Measurements from ENCODE around the gene LST1. TPM values are rescaled to one million over a fixed set of nuclear protein-coding genes. Genes with fewer than 3 reads are reported as not detected.
A peak's percentile ranks its signal among the peaks of the same experiment; 100 is the strongest.

LST1 gene
- total RNA-seq (10 to 100 TPM; 10.4 to 24.6 TPM), polyA plus RNA-seq (10 to 100 TPM; 11.6 to 15.3 TPM)

GRCh38 chr6:31586008-31586407, at the start of gene LST1:
Gene LST1, plus strand, starts transcription at chr6:31586277. Its CDS starts 1,023 bp downstream, at chr6:31587300.
- Histone ChIP-seq H3K27me3 (ENCODE audit: control insufficient read depth in 4 of 4, insufficient read depth in 4 of 4, low read length in 3 of 4) (no peaks in the 10 kb centered on the region), H3K27ac (ENCODE audit: low read depth in 1 of 2, low read length in 2 of 2) (peak within 1 kb of the TSS; percentile 48 to 54), H3K36me3 (ENCODE audit: control insufficient read depth in 4 of 4, insufficient read depth in 3 of 4, low read depth in 1 of 4, low read length in 3 of 4) (no peaks in the 10 kb centered on the region), H3K9ac (ENCODE audit: low read depth in 1 of 2, low read length in 2 of 2) (peak within 1 kb of the TSS in 1 of 2 donors; percentile 23), H3K4me3 (ENCODE audit: low read depth in 1 of 3, low read length in 3 of 3) (peak within 1 kb of the TSS in 1 of 3 donors; percentile 2), H3K9me3 (ENCODE audit: control insufficient read depth in 4 of 4, low read length in 3 of 4) (no peaks in the 10 kb centered on the region), H3K4me1 (ENCODE audit: control insufficient read depth in 4 of 4, insufficient read depth in 4 of 4, low read length in 3 of 4) (peaks cover 0 to 9% (median 3%) of the 10 kb centered on the region in 4 donors)
- 57% methylated on average over 1 of the region's 1 CpG for WGBS
- no peak for DNase-seq (ENCODE audit: low spot score)
- no peak for TF ChIP-seq HNF4G (IDR thresholded peaks at IDR 0.05)
- no peak for TF ChIP-seq GABPA (IDR thresholded peaks at IDR 0.05 in 1 of 2, conservative IDR thresholded peaks at IDR 0.05 in 1 of 2)
- no peak for TF ChIP-seq SP1 (IDR thresholded peaks at IDR 0.05)
- TF ChIP-seq RAD21 (IDR thresholded peaks at IDR 0.05): no peak
- TF ChIP-seq ATF3 (IDR thresholded peaks at IDR 0.05): no peak
- no peak for TF ChIP-seq YY1 (IDR thresholded peaks at IDR 0.05)
- no peak for TF ChIP-seq CTCF (IDR thresholded peaks at IDR 0.05; ENCODE audit: low read depth, low read length, missing input control)
- TF ChIP-seq HNF4A (conservative IDR thresholded peaks at IDR 0.05): no peak
- no peak for TF ChIP-seq NR2F2 (IDR thresholded peaks at IDR 0.05)
- TF ChIP-seq RXRA (IDR thresholded peaks at IDR 0.05): no peak
- TF ChIP-seq FOXA2 (IDR thresholded peaks at IDR 0.05): no peak
- no peak for TF ChIP-seq TAF1 (conservative IDR thresholded peaks at IDR 0.05)
- TF ChIP-seq ZBTB33 (IDR thresholded peaks at IDR 0.05): no peak
- no peak for TF ChIP-seq FOXA1 (IDR thresholded peaks at IDR 0.05)
- TF ChIP-seq EGR1 (IDR thresholded peaks at IDR 0.05; ENCODE audit: low read depth in 2 of 2): no peak
- TF ChIP-seq MAX (IDR thresholded peaks at IDR 0.05): no peak
- TF ChIP-seq JUND (IDR thresholded peaks at IDR 0.05): no peak
- no peak for TF ChIP-seq REST (IDR thresholded peaks at IDR 0.05)
